Sigmoid colon (tissue), 7 donors: ENCODE results near the gene CD80. TPM values are rescaled to one million over a fixed set of nuclear protein-coding genes. Genes with fewer than 3 reads are reported as not detected.

Experiments used
- DNase-seq: peaks from one replicate; pipeline ENCODE4 v3.0.0-alpha.2; 2019
- H3K27ac ChIP-seq, 4 donors: fragments of 200-600 bp; sonication (generic); one replicate each; pipeline ENCODE4 v1.5.1; 2016 to 2019; ENCODE audit warnings: mild to moderate bottlenecking in 1 of 4
- H3K27me3 ChIP-seq, 3 donors: fragments of 200-600 bp; sonication (generic); one replicate each; pipeline ENCODE4 v1.5.1; 2019; ENCODE audit warnings: mild to moderate bottlenecking in 1 of 3
- H3K36me3 ChIP-seq, 4 donors: fragments of 200-600 bp; sonication (generic); one replicate each; pipeline ENCODE4 v1.5.1; 2016 to 2019
- H3K4me1 ChIP-seq, 4 donors: fragments of 200-600 bp; sonication (generic); one replicate each; pipeline ENCODE4 v1.5.1; 2017 to 2019
- H3K4me3 ChIP-seq, 4 donors: fragments of 200-600 bp; sonication (generic); one replicate each; pipeline ENCODE4 v1.5.1; 2017 to 2019; ENCODE audit warnings: mild to moderate bottlenecking in 2 of 4, moderate library complexity in 1 of 4
- H3K9me3 ChIP-seq, 4 donors: fragments of 200-600 bp in 3 of 4; sonication (generic) in 3 of 4; one replicate each; pipeline versions ENCODE4 v1.5.1 to v1.6.1; 2013 to 2019
- CTCF ChIP-seq, 4 experiments: fragments of 450-650 bp in 3 of 4; fragments of 200-600 bp in 1 of 4; IDR thresholded peaks; one replicate each; pipeline ENCODE4 v1.5.1; 2016 to 2019; ENCODE audit warnings: antibody characterized with exemption in 4 of 4, mild to moderate bottlenecking in 3 of 4, moderate library complexity in 2 of 4
- EP300 ChIP-seq, 4 donors: sonication (generic); formaldehyde crosslinking; IDR thresholded peaks; one replicate each; pipeline ENCODE4 v1.6.1; 2017; ENCODE audit warnings: antibody characterized with exemption in 4 of 4
- POLR2A ChIP-seq, 2 donors: fragments of 450-650 bp; IDR thresholded peaks; one replicate each; pipeline ENCODE4 v1.6.1; 2016; ENCODE audit warnings: antibody characterized with exemption in 2 of 2, mild to moderate bottlenecking in 2 of 2, moderate library complexity in 2 of 2
- POLR2AphosphoS5 ChIP-seq, 4 donors: sonication (generic); formaldehyde crosslinking; IDR thresholded peaks; one replicate each; pipeline ENCODE4 v1.6.1; 2017; ENCODE audit warnings: antibody characterized with exemption in 4 of 4
- WGBS, 2 donors: extraction: QIAGEN DNeasy Blood & Tissue Kit; methylation state at CpG; one replicate each; pipeline ENCODE4 v1.1.7; 2013; 5-methylcytosine and 5-hydroxymethylcytosine counted together
- intact Hi-C: fragments of 100-400 bp; cut with DNase I; formaldehyde crosslinking; loops from one replicate; pipeline ENCODE4 v1.15.1; 2023
- polyA plus RNA-seq, 3 donors: library from polyadenylated mRNA; stranded (reverse); fragments of 200-250 nt; gene quantifications; one replicate each; pipeline ENCODE4 v1.2.3, GENCODE V29; 2013
- total RNA-seq, 4 donors: library from RNA; depleted of rRNA; stranded (reverse); fragments of >200 nt; gene quantifications; one replicate each; pipeline ENCODE4 v1.1.0, GENCODE V29; 2016
- donor health status: healthy with polysubstance abuse.
- donor health status: Bipolar disorder and iron deficiency.
- donor health status: healthy.

Gene CD80
- total and polyA plus RNA-seq, 7 donors = 0.27 to 2.2 (median 1.6) TPM; not detected in 3

- DNase-seq = no peak
- Histone ChIP-seq H3K27me3 (no peaks in the 10 kb centered on the region), H3K4me3 (no peak overlapping the region), H3K4me1 (no peaks in the 10 kb centered on the region), H3K27ac (no peak overlapping the region), H3K9me3 (no peaks in the 10 kb centered on the region), H3K36me3 (peaks cover 16 to 90% (median 23%) of the 10 kb centered on the region in 4 donors)
- TF ChIP-seq POLR2AphosphoS5 (IDR thresholded peaks at IDR 0.05) (no peak), CTCF (IDR thresholded peaks at IDR 0.05) (no peak), EP300 (IDR thresholded peaks at IDR 0.05) (no peak), POLR2A (IDR thresholded peaks at IDR 0.05) (no peak)
- intact Hi-C loops = no loop called here
Measured at GRCh38 chr3:119510690-119511089, 48.7 kb downstream of the CD80 start.

- Histone ChIP-seq H3K4me1 (no peaks in the 10 kb centered on the region), H3K36me3 (peaks cover 8 to 92% (median 26%) of the 10 kb centered on the region in 4 donors), H3K9me3 (no peaks in the 10 kb centered on the region), H3K4me3 (no peak overlapping the region), H3K27me3 (no peaks in the 10 kb centered on the region), H3K27ac (no peak overlapping the region)
- no peak for DNase-seq
- TF ChIP-seq POLR2AphosphoS5 (IDR thresholded peaks at IDR 0.05) = no peak
- TF ChIP-seq EP300 (IDR thresholded peaks at IDR 0.05) = no peak
- TF ChIP-seq POLR2A (IDR thresholded peaks at IDR 0.05) = no peak
- TF ChIP-seq CTCF (IDR thresholded peaks at IDR 0.05) = no peak
- WGBS, 2 donors = 53 to 75% methylated on average over 1 of the region's 1 CpG
- intact Hi-C loops = no loop called here
Measured at GRCh38 chr3:119508172-119508845, 51.1 kb downstream of the CD80 start.

GRCh38 chr3:119507404-119507803, 52.0 kb downstream of the CD80 start:
- Histone ChIP-seq H3K36me3 (peaks cover 8 to 93% (median 24%) of the 10 kb centered on the region in 4 donors), H3K9me3 (no peaks in the 10 kb centered on the region), H3K4me3 (no peak overlapping the region), H3K4me1 (no peaks in the 10 kb centered on the region), H3K27ac (no peak overlapping the region), H3K27me3 (no peaks in the 10 kb centered on the region)
- no peak for TF ChIP-seq POLR2A (IDR thresholded peaks at IDR 0.05)
- TF ChIP-seq EP300 (IDR thresholded peaks at IDR 0.05) = no peak
- no peak for TF ChIP-seq POLR2AphosphoS5 (IDR thresholded peaks at IDR 0.05)
- TF ChIP-seq CTCF (IDR thresholded peaks at IDR 0.05) = no peak
- 96% methylated on average over 2 of the region's 2 CpGs for WGBS, 2 donors
- intact Hi-C loops = no loop called here
- no peak for DNase-seq

DNA sequence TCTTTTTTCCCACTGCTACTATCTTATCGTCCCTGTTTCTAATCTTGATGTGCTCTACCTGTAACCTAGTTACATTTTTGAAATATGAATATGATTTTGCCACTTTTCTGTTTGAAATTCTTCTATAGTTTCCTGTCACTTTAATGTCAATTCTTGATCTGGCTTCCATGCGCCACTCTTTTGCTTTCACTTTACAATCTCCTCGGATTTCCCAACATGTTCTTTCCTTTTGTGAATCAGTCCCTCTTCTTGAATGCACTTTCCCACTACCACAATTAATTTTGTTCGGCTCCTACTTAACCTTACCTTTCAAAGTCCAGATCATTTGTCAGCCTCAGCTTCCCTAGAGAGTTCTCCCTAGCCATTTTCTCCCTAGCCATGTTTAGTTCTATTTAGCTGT, 52.8 kb downstream of the CD80 start:
- Histone ChIP-seq H3K27me3 (no peaks in the 10 kb centered on the region), H3K9me3 (no peaks in the 10 kb centered on the region), H3K4me1 (peaks cover 0 to 6% (median 3%) of the 10 kb centered on the region in 4 donors), H3K4me3 (no peak overlapping the region), H3K27ac (no peak overlapping the region), H3K36me3 (peaks cover 8 to 85% (median 24%) of the 10 kb centered on the region in 4 donors)
- intact Hi-C loops = no loop called here
- no peak for TF ChIP-seq POLR2AphosphoS5 (IDR thresholded peaks at IDR 0.05)
- TF ChIP-seq POLR2A (IDR thresholded peaks at IDR 0.05) = no peak
- no peak for TF ChIP-seq EP300 (IDR thresholded peaks at IDR 0.05)
- no peak for TF ChIP-seq CTCF (IDR thresholded peaks at IDR 0.05)
- WGBS, 2 donors = 64 to 76% methylated on average over 4 of the region's 4 CpGs
- no peak for DNase-seq

DNA sequence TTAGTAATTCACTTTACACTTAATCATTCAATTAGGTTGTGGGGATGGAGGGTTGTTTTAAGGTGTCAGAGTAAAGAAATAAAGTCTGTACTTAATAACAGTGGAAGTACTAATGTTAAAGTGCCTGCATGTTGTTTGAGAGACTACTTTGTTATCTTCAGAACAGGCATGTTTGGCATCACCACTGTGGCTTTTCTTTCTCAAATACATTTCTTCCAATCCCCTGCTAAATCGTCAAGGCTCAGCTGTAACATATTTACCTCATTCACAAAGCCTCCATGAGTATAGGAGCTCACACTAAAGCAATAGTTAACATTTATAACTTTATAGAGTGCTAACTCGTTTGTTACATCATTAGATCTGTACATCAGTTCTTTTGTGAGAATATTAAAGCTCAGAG, 58.5 kb downstream of the CD80 start:
- H3K27me3 ChIP-seq = no peaks in the 10 kb centered on the region
- intact Hi-C loops = no loop called here

More for the DNA sequence above, 58.5 kb downstream of the CD80 start:
- peak overlapping the region in 2 of 4 donors; percentile 23 to 48 for H3K27ac ChIP-seq
- peaks cover 0 to 43% (median 30%) of the 10 kb centered on the region in 4 donors for H3K4me1 ChIP-seq
- TF ChIP-seq POLR2A (IDR thresholded peaks at IDR 0.05) (no peak), POLR2AphosphoS5 (IDR thresholded peaks at IDR 0.05) (no peak), EP300 (IDR thresholded peaks at IDR 0.05) (no peak), CTCF (IDR thresholded peaks at IDR 0.05) (no peak)
- H3K36me3 ChIP-seq = peaks cover 0 to 35% (median 8%) of the 10 kb centered on the region in 4 donors
- H3K4me3 ChIP-seq = peak overlapping the region in 1 of 4 donors; percentile 72
- H3K9me3 ChIP-seq = no peaks in the 10 kb centered on the region
- no peak for DNase-seq
- WGBS, 2 donors = 13 to 54% methylated on average over 2 of the region's 2 CpGs
